ENCODE results near the gene RXRB.

RXRB gene

GRCh38 chr6:33167374-33168283 lies 32.8 kb downstream of the RXRB start:
- no peak overlapping the region for H3K27ac ChIP-seq
- TF ChIP-seq, protein P1, sequence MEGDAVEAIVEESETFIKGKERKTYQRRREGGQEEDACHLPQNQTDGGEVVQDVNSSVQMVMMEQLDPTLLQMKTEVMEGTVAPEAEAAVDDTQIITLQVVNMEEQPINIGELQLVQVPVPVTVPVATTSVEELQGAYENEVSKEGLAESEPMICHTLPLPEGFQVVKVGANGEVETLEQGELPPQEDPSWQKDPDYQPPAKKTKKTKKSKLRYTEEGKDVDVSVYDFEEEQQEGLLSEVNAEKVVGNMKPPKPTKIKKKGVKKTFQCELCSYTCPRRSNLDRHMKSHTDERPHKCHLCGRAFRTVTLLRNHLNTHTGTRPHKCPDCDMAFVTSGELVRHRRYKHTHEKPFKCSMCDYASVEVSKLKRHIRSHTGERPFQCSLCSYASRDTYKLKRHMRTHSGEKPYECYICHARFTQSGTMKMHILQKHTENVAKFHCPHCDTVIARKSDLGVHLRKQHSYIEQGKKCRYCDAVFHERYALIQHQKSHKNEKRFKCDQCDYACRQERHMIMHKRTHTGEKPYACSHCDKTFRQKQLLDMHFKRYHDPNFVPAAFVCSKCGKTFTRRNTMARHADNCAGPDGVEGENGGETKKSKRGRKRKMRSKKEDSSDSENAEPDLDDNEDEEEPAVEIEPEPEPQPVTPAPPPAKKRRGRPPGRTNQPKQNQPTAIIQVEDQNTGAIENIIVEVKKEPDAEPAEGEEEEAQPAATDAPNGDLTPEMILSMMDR (IDR thresholded peaks at IDR 0.05) = no peak
- TF ChIP-seq ZFX (IDR thresholded peaks at IDR 0.05; ENCODE audit: borderline replicate concordance) = no peak

- H3K27ac ChIP-seq = no peak overlapping the region
- TF ChIP-seq ZFX (IDR thresholded peaks at IDR 0.05; ENCODE audit: borderline replicate concordance) = no peak
- TF ChIP-seq, protein P1 (IDR thresholded peaks at IDR 0.05) = no peak
Observed at GRCh38 chr6:33166811-33167210, 33.7 kb downstream of the RXRB start.

GRCh38 chr6:33166363-33166762 lies 34.1 kb downstream of the RXRB start:
- TF ChIP-seq ZFX (IDR thresholded peaks at IDR 0.05; ENCODE audit: borderline replicate concordance) = no peak
- TF ChIP-seq, protein P1 (IDR thresholded peaks at IDR 0.05) = no peak
- H3K27ac ChIP-seq = no peak overlapping the region

DNA sequence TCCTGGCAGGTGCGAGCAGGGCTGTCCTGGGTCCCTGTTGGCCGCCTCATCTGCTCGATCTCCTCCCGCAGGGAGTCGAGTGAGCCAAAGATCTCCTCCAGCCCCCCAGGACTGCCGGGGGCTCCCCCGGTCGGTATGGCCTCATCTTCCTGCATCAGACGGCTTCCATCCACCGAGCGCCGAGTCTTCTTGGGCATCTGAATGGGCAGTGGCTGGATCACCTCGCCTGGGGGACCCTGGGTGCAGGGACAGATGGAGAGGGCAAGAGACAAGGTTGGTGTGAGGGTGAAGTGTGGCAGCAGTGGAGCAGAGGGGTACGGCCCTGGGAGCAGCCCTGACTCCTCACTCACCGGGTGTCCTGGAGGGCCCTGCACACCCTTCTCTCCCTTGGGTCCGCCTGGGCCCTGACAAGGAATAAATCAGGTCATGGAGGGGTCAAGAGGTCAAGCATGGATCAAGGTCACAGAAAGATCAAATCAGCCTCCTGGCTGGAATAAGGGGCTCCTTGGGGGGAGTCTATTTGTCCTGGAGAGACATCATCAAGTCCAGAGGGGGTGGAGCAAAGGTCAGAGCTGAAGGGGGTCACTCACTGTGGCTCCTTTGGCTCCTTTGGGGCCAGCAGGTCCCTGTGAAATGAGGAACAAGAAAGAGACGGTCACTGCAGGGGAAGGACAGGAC lies 34.7 kb downstream of the RXRB start:
- H3K27ac ChIP-seq = no peak overlapping the region
- TF ChIP-seq, protein P1 (IDR thresholded peaks at IDR 0.05) = no peak
- no peak for TF ChIP-seq ZFX (IDR thresholded peaks at IDR 0.05; ENCODE audit: borderline replicate concordance)

- no peak for TF ChIP-seq ZFX (IDR thresholded peaks at IDR 0.05; ENCODE audit: borderline replicate concordance)
- TF ChIP-seq, protein P1 (IDR thresholded peaks at IDR 0.05) = no peak
- H3K27ac ChIP-seq = no peak overlapping the region
Observed at GRCh38 chr6:33164665-33165373, 35.6 kb downstream of the RXRB start.

- TF ChIP-seq, protein P1 (IDR thresholded peaks at IDR 0.05) = no peak
- TF ChIP-seq ZFX (IDR thresholded peaks at IDR 0.05; ENCODE audit: borderline replicate concordance) = no peak
- H3K27ac ChIP-seq = no peak overlapping the region
Observed at GRCh38 chr6:33164176-33164575, 36.3 kb downstream of the RXRB start.
